Type B pancreatic cell (in vitro differentiated cells): ENCODE results near the gene MTMR3. TPM values are rescaled to one million over a fixed set of nuclear protein-coding genes. Genes with fewer than 3 reads are reported as not detected.
A peak's percentile ranks its signal among the peaks of the same experiment; 100 is the strongest.

ENCODE experiments used
- DNase-seq: peaks from one replicate; pipeline ENCODE4 v3.0.0; 2021; ENCODE audit warnings: mixed read lengths; ENCODE audit not compliant: unreplicated experiment; ENCODE audit errors: extremely low spot score
- H3K27ac Mint-ChIP-seq: 2 replicates; pipeline ENCODE4 v1.8.0; 2021; ENCODE audit warnings: mild to moderate bottlenecking, mixed read lengths
- H3K27me3 Mint-ChIP-seq: 2 replicates; pipeline ENCODE4 v1.8.0; 2021; ENCODE audit warnings: mixed read lengths
- H3K36me3 Mint-ChIP-seq: 2 replicates; pipeline ENCODE4 v1.8.0; 2021; ENCODE audit warnings: mixed read lengths
- H3K4me1 Mint-ChIP-seq: one replicate; pipeline ENCODE4 v1.8.0; 2021; ENCODE audit warnings: mixed read lengths; ENCODE audit not compliant: unreplicated experiment
- H3K4me3 Mint-ChIP-seq: 2 replicates; pipeline ENCODE4 v1.8.0; 2021; ENCODE audit warnings: mild to moderate bottlenecking, mixed read lengths
- H3K9me3 Mint-ChIP-seq: 2 replicates; pipeline ENCODE4 v1.8.0; 2021; ENCODE audit warnings: mixed read lengths
- CTCF ChIP-seq: fragments of 200-600 bp; sonication (generic); conservative IDR thresholded peaks from 2 replicates; pipeline ENCODE4 v1.5.0; 2021; ENCODE audit warnings: antibody characterized with exemption, mild to moderate bottlenecking
- total RNA-seq: library from RNA; stranded (reverse); gene quantifications from 2 replicates; pipeline ENCODE4 v1.2.1, GENCODE V29; 2021; ENCODE audit warnings: low replicate concordance

MTMR3 gene
- total RNA-seq, 1 donor from 2014 or later = 54.3 TPM

GRCh38 chr22:29872144-29872893 is 10.7 kb upstream of the MTMR3 start:
- Mint-ChIP-seq H3K4me3 (peak overlapping the region; percentile 5), H3K27me3 (peaks cover 4% of the 10 kb centered on the region), H3K36me3 (no peaks in the 10 kb centered on the region), H3K4me1 (peaks cover 13% of the 10 kb centered on the region), H3K27ac (peak overlapping the region; percentile 5), H3K9me3 (no peaks in the 10 kb centered on the region)
- DNase-seq = peak; percentile 32
- no peak for TF ChIP-seq CTCF

GRCh38 chr22:29872989-29873388 is 10.0 kb upstream of the MTMR3 start:
- peak; percentile 29 for DNase-seq
- Mint-ChIP-seq H3K36me3 (no peaks in the 10 kb centered on the region), H3K4me1 (peaks cover 13% of the 10 kb centered on the region), H3K9me3 (no peaks in the 10 kb centered on the region), H3K27me3 (peaks cover 4% of the 10 kb centered on the region), H3K27ac (no peak overlapping the region), H3K4me3 (no peak overlapping the region)
- no peak for TF ChIP-seq CTCF

DNA sequence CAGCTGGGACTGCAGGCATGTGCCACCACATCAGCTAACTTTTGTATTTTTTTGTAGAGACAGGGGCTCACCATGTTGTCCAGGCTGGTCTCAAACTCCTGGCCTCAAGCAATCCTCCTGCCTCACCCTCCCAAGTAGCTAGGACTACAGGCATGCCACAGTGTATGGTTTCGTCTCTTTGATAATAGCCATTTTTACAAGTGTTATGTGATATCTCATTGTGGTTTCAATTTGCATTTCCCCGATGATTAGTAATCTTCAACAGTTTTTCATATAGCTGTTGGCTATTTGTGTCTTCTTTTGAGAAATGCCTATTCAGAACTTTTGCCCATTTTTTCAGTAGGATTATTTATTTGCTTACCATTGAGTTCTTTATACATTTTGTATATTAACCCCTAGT is 9.0 kb upstream of the MTMR3 start:
- peaks cover 4% of the 10 kb centered on the region for H3K27me3 Mint-ChIP-seq
- peaks cover 13% of the 10 kb centered on the region for H3K4me1 Mint-ChIP-seq
- no peak overlapping the region for H3K4me3 Mint-ChIP-seq
- TF ChIP-seq CTCF = no peak
- no peaks in the 10 kb centered on the region for H3K9me3 Mint-ChIP-seq
- no peak overlapping the region for H3K27ac Mint-ChIP-seq
- no peaks in the 10 kb centered on the region for H3K36me3 Mint-ChIP-seq
- no peak for DNase-seq

DNA sequence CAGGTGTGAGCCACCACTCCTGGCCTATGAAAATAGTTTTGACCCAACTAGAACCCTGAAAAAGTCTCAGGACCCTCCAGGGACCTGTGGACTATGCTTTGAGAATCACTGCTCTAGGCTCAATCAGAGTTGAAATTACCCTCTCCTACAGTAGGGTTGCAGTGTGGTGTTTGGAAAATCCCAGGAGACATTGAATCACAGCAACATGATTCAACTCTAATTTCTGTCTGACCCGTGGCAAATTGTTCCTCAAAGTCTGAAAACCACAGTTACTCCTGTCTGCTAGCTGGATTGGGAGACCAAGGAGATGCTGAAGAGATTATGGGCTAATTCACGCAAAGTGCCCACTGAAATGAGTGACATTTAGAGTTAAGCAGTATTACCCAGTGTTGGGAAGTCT is 5.4 kb upstream of the MTMR3 start:
- Mint-ChIP-seq H3K36me3 (no peaks in the 10 kb centered on the region), H3K27ac (no peak overlapping the region), H3K4me3 (no peak overlapping the region), H3K9me3 (no peaks in the 10 kb centered on the region), H3K4me1 (no peaks in the 10 kb centered on the region), H3K27me3 (peaks cover 4% of the 10 kb centered on the region)
- DNase-seq = no peak
- TF ChIP-seq CTCF = no peak

- Mint-ChIP-seq H3K27me3 (peaks cover 4% of the 10 kb centered on the region), H3K4me1 (peaks cover 6% of the 10 kb centered on the region), H3K27ac (no peak overlapping the region), H3K9me3 (no peaks in the 10 kb centered on the region), H3K4me3 (no peak overlapping the region), H3K36me3 (no peaks in the 10 kb centered on the region)
- peak; percentile 48 for DNase-seq
- TF ChIP-seq CTCF = no peak
Observed at GRCh38 chr22:29879753-29880152, 3.2 kb upstream of the MTMR3 start.
